Caco-2 (cell line): ENCODE data around the gene CRADD. TPM values are rescaled to one million over a fixed set of nuclear protein-coding genes. Genes with fewer than 3 reads are reported as not detected.

ENCODE experiments used
- BruUV-seq: library from RNA; stranded (reverse); fragments of 400-500 nt; replicated peaks from 2 replicates; lab custom pipeline; 2021; lab: Mats Ljungman, UMichigan
- CTCF ChIA-PET: fragments of 300-600 bp; sonication (Branson Sonifier 250); formaldehyde crosslinking; loops from one replicate; lab custom pipeline; 2022; ENCODE audit warnings: antibody characterized with exemption; lab: Charles Lee
- POLR2A ChIA-PET: fragments of 300-600 bp; sonication (Branson Sonifier 250); formaldehyde crosslinking; loops from one replicate; lab custom pipeline; 2022; ENCODE audit warnings: antibody characterized with exemption; lab: Charles Lee
- DNase-seq, 2 experiments: peaks; one replicate each; pipeline versions ENCODE4 v3.0.0 to v3.0.0-alpha.2; 2020 to 2022
- H3K27me3 ChIP-seq: replicated peaks from 2 replicates; pipeline ENCODE4 v1.6.0; 2011; ENCODE audit warnings: low read length; ENCODE audit not compliant: control insufficient read depth, insufficient read depth
- H3K36me3 ChIP-seq: 2 replicates; pipeline ENCODE4 v1.5.1; 2011; ENCODE audit warnings: low read length; ENCODE audit not compliant: control insufficient read depth, insufficient read depth
- H3K4me1 ChIP-seq: fragments of 250-450 bp; sonication (Bioruptor Pico); 2 replicates; pipeline ENCODE4 v1.5.1; 2020; ENCODE audit warnings: mild to moderate bottlenecking
- H3K4me3 ChIP-seq: 2 replicates; pipeline ENCODE4 v1.5.1; 2011; ENCODE audit warnings: low read depth, mild to moderate bottlenecking, control low read depth, low read length
- H3K9me3 ChIP-seq: fragments of 250-450 bp; sonication (Bioruptor Pico); 2 replicates; pipeline ENCODE4 v1.5.1; 2020; ENCODE audit warnings: mild to moderate bottlenecking, moderate library complexity
- H3K27ac Mint-ChIP-seq: one replicate; pipeline ENCODE4 v1.8.0; 2022; ENCODE audit warnings: mixed read lengths; ENCODE audit not compliant: unreplicated experiment
- H3K27me3 Mint-ChIP-seq: one replicate; pipeline ENCODE4 v1.8.0; 2022; ENCODE audit warnings: mixed read lengths; ENCODE audit not compliant: insufficient read depth, unreplicated experiment
- H3K36me3 Mint-ChIP-seq: one replicate; pipeline ENCODE4 v1.8.0; 2022; ENCODE audit warnings: mild to moderate bottlenecking, mixed read lengths; ENCODE audit not compliant: insufficient read depth, unreplicated experiment
- H3K4me1 Mint-ChIP-seq: one replicate; pipeline ENCODE4 v1.8.0; 2022; ENCODE audit warnings: low read depth, mixed read lengths; ENCODE audit not compliant: unreplicated experiment
- H3K4me3 Mint-ChIP-seq: one replicate; pipeline ENCODE4 v1.8.0; 2022; ENCODE audit warnings: mild to moderate bottlenecking, moderate library complexity, mixed read lengths; ENCODE audit not compliant: unreplicated experiment
- H3K9me3 Mint-ChIP-seq: one replicate; pipeline ENCODE4 v1.8.0; 2022; ENCODE audit warnings: mixed read lengths; ENCODE audit not compliant: unreplicated experiment
- CTCF ChIP-seq, 2 experiments: fragments of 200-600 bp in 1 of 2; IDR thresholded peaks; 1 replicate in 1 of 2; 2 replicates in 1 of 2; pipeline versions ENCODE4 v1.5.1 to v1.8.0; 2011 to 2022; ENCODE audit warnings: antibody characterized with exemption in 1 of 2, control low read depth in 1 of 2, inconsistent platforms in 1 of 2, low read depth in 1 of 2, low read length in 1 of 2, mild to moderate bottlenecking in 1 of 2, moderate library complexity in 1 of 2; ENCODE audit not compliant: insufficient read depth in 1 of 2, severe bottlenecking in 1 of 2, unreplicated experiment in 1 of 2
- intact Hi-C: fragments of 100-400 bp; cut with micrococcal nuclease; formaldehyde crosslinking; loops from one replicate; pipeline ENCODE4 v1.10.0; 2022; ENCODE audit not compliant: unreplicated experiment
- total RNA-seq: library from RNA; stranded (reverse); gene quantifications from 2 replicates; pipeline ENCODE4 v1.2.3, GENCODE V29; 2022

CRADD gene
- total RNA-seq, 1 experiment from 2014 or later = 29.2 TPM

- Histone ChIP-seq H3K4me1 (peaks cover 3% of the 10 kb centered on the region; the same call in 1 of the 2 replicates), H3K27me3 (no peaks in the 10 kb centered on the region), H3K36me3 (no peaks in the 10 kb centered on the region), H3K4me3 (no peak overlapping the region), H3K9me3 (no peaks in the 10 kb centered on the region)
- BruUV-seq = no TSS peak
- POLR2A ChIA-PET = no interaction called here
- Mint-ChIP-seq H3K4me3 (no peak overlapping the region), H3K4me1 (peaks cover 14% of the 10 kb centered on the region), H3K9me3 (no peaks in the 10 kb centered on the region), H3K36me3 (no peaks in the 10 kb centered on the region), H3K27ac (no peak overlapping the region), H3K27me3 (no peaks in the 10 kb centered on the region)
- no peak for DNase-seq
- CTCF ChIA-PET = no interaction called here
- TF ChIP-seq CTCF (IDR thresholded peaks at IDR 0.05; ENCODE audit: insufficient read depth in 1 of 2, low read depth in 1 of 2, low read length in 1 of 2, severe bottlenecking in 1 of 2, unreplicated experiment in 1 of 2) = no peak
- intact Hi-C loops = no loop called here
These were observed 231.1 kb downstream of the CRADD start for GRCh38 chr12:93908264-93908663.

GRCh38 chr12:93908846-93909567 is 231.8 kb downstream of the CRADD start:
- H3K27me3 ChIP-seq = no peaks in the 10 kb centered on the region
- DNase-seq = no peak
- H3K27ac Mint-ChIP-seq = no peak overlapping the region
- intact Hi-C loops = no loop called here
- no peaks in the 10 kb centered on the region for H3K4me1 ChIP-seq
- H3K27me3 Mint-ChIP-seq = no peaks in the 10 kb centered on the region
- H3K36me3 Mint-ChIP-seq = no peaks in the 10 kb centered on the region
- no peaks in the 10 kb centered on the region for H3K36me3 ChIP-seq
- POLR2A ChIA-PET = no interaction called here
- no peak for TF ChIP-seq CTCF (IDR thresholded peaks at IDR 0.05; ENCODE audit: insufficient read depth in 1 of 2, low read depth in 1 of 2, low read length in 1 of 2, severe bottlenecking in 1 of 2, unreplicated experiment in 1 of 2)
- CTCF ChIA-PET = no interaction called here
- no peak overlapping the region for H3K4me3 Mint-ChIP-seq
- peaks cover 7% of the 10 kb centered on the region for H3K4me1 Mint-ChIP-seq
- H3K9me3 Mint-ChIP-seq = no peaks in the 10 kb centered on the region
- H3K4me3 ChIP-seq = no peak overlapping the region
- no peaks in the 10 kb centered on the region for H3K9me3 ChIP-seq
- no TSS peak for BruUV-seq

- BruUV-seq = no TSS peak
- H3K36me3 ChIP-seq = no peaks in the 10 kb centered on the region
- H3K4me3 Mint-ChIP-seq = no peak overlapping the region
- POLR2A ChIA-PET = no interaction called here
- H3K9me3 Mint-ChIP-seq = no peaks in the 10 kb centered on the region
- intact Hi-C loops = no loop called here
- no peaks in the 10 kb centered on the region for H3K4me1 ChIP-seq
- no peak for DNase-seq
- no peak for TF ChIP-seq CTCF (IDR thresholded peaks at IDR 0.05; ENCODE audit: insufficient read depth in 1 of 2, low read depth in 1 of 2, low read length in 1 of 2, severe bottlenecking in 1 of 2, unreplicated experiment in 1 of 2)
- H3K27me3 ChIP-seq = no peaks in the 10 kb centered on the region
- CTCF ChIA-PET = no interaction called here
- no peak overlapping the region for H3K27ac Mint-ChIP-seq
- no peaks in the 10 kb centered on the region for H3K9me3 ChIP-seq
- H3K36me3 Mint-ChIP-seq = no peaks in the 10 kb centered on the region
- peaks cover 7% of the 10 kb centered on the region for H3K4me1 Mint-ChIP-seq
- H3K4me3 ChIP-seq = no peak overlapping the region
- no peaks in the 10 kb centered on the region for H3K27me3 Mint-ChIP-seq
These were observed 234.2 kb downstream of the CRADD start for GRCh38 chr12:93911396-93911795.
